ENCODE results near the gene ANO6. TPM values are rescaled to one million over a fixed set of nuclear protein-coding genes. Genes with fewer than 3 reads are reported as not detected.

Gene ANO6
- total and polyA plus RNA-seq, 4 donors: 8.7 to 102 (median 40.5) TPM

- no peak for TF ChIP-seq CTCF (IDR thresholded peaks at IDR 0.05; ENCODE audit: control extremely low read depth, extremely low read depth)
- H3K9me3 ChIP-seq (ENCODE audit: control insufficient read depth in 4 of 4, insufficient read depth in 3 of 4, low read length in 3 of 4): no peaks in the 10 kb centered on the region
- no peak overlapping the region for H3K27ac ChIP-seq (ENCODE audit: low read depth in 1 of 2, low read length in 1 of 2)
- H3K4me1 ChIP-seq (ENCODE audit: control insufficient read depth in 5 of 5, insufficient read depth in 5 of 5, low read length in 5 of 5): peaks cover 0 to 14% (median 9%) of the 10 kb centered on the region in 5 donors
- H3K27me3 ChIP-seq (ENCODE audit: control insufficient read depth in 3 of 3, insufficient read depth in 3 of 3, low read length in 2 of 3): no peaks in the 10 kb centered on the region
- ATAC-seq (ENCODE audit: insufficient read depth, low FRiP score): no peak
- H3K9ac ChIP-seq (ENCODE audit: insufficient read depth in 1 of 2, low read length in 2 of 2): no peak overlapping the region
- H3K4me3 ChIP-seq: no peak overlapping the region
- H3K36me3 ChIP-seq (ENCODE audit: control insufficient read depth in 4 of 4, insufficient read depth in 4 of 4, low read length in 4 of 4): peaks cover 1 to 3% (median 3%) of the 10 kb centered on the region in 4 donors
- 95 to 97% methylated on average over 2 of the region's 2 CpGs for WGBS, 2 donors
- DNase-seq: no peak
Observed at GRCh38 chr12:45286621-45287020, 70.7 kb downstream of the ANO6 start.

GRCh38 chr12:45289245-45290215, 73.6 kb downstream of the ANO6 start:
- peaks cover 0 to 14% (median 2%) of the 10 kb centered on the region in 5 donors for H3K4me1 ChIP-seq (ENCODE audit: control insufficient read depth in 5 of 5, insufficient read depth in 5 of 5, low read length in 5 of 5)
- no peak overlapping the region for H3K27ac ChIP-seq (ENCODE audit: low read depth in 1 of 2, low read length in 1 of 2)
- H3K9ac ChIP-seq (ENCODE audit: insufficient read depth in 1 of 2, low read length in 2 of 2): no peak overlapping the region
- no peak overlapping the region for H3K4me3 ChIP-seq
- ATAC-seq (ENCODE audit: insufficient read depth, low FRiP score) (no peak), DNase-seq (no peak)
- no peaks in the 10 kb centered on the region for H3K9me3 ChIP-seq (ENCODE audit: control insufficient read depth in 4 of 4, insufficient read depth in 3 of 4, low read length in 3 of 4)
- peaks cover 0 to 2% (median 0%) of the 10 kb centered on the region in 4 donors for H3K36me3 ChIP-seq (ENCODE audit: control insufficient read depth in 4 of 4, insufficient read depth in 4 of 4, low read length in 4 of 4)
- no peak for TF ChIP-seq CTCF (IDR thresholded peaks at IDR 0.05; ENCODE audit: control extremely low read depth, extremely low read depth)
- WGBS, 2 donors: 92 to 97% methylated on average over 4 of the region's 4 CpGs
- H3K27me3 ChIP-seq (ENCODE audit: control insufficient read depth in 3 of 3, insufficient read depth in 3 of 3, low read length in 2 of 3): no peaks in the 10 kb centered on the region

- WGBS, 2 donors: 93 to 98% methylated on average over 2 of the region's 2 CpGs
- H3K9ac ChIP-seq (ENCODE audit: insufficient read depth in 1 of 2, low read length in 2 of 2): no peak overlapping the region
Observed at GRCh38 chr12:45290216-45290605, 74.3 kb downstream of the ANO6 start.

More at GRCh38 chr12:45290216-45290605, 74.3 kb downstream of the ANO6 start:
- H3K4me3 ChIP-seq: no peak overlapping the region
- no peak for ATAC-seq (ENCODE audit: insufficient read depth, low FRiP score)
- no peak for TF ChIP-seq CTCF (IDR thresholded peaks at IDR 0.05; ENCODE audit: control extremely low read depth, extremely low read depth)
- H3K9me3 ChIP-seq (ENCODE audit: control insufficient read depth in 4 of 4, insufficient read depth in 3 of 4, low read length in 3 of 4): no peaks in the 10 kb centered on the region
- DNase-seq: no peak
- H3K36me3 ChIP-seq (ENCODE audit: control insufficient read depth in 4 of 4, insufficient read depth in 4 of 4, low read length in 4 of 4): peaks cover 0 to 2% (median 0%) of the 10 kb centered on the region in 4 donors
- H3K4me1 ChIP-seq (ENCODE audit: control insufficient read depth in 5 of 5, insufficient read depth in 5 of 5, low read length in 5 of 5): peaks cover 0 to 11% (median 1%) of the 10 kb centered on the region in 5 donors
- H3K27ac ChIP-seq (ENCODE audit: low read depth in 1 of 2, low read length in 1 of 2): no peak overlapping the region
- H3K27me3 ChIP-seq (ENCODE audit: control insufficient read depth in 3 of 3, insufficient read depth in 3 of 3, low read length in 2 of 3): no peaks in the 10 kb centered on the region
